ENCODE measurements around the gene ZC3H4.

ZC3H4 gene

GRCh38 chr19:47019431-47020041 lies 94.0 kb downstream of the ZC3H4 start, which contains the start of gene NPAS1:
TSS of gene NPAS1 (plus strand) at chr19:47019837. CDS start at chr19:47021048, 1,211 bp downstream.
- no peak for DNase-seq

- DNase-seq, result no peak
Measured at GRCh38 chr19:47018923-47019322, 94.7 kb downstream of the ZC3H4 start.
